Measurements from ENCODE around the gene CENATAC. TPM values are rescaled to one million over a fixed set of nuclear protein-coding genes. Genes with fewer than 3 reads are reported as not detected.

Gene CENATAC
- total RNA-seq, 2 experiments from 2014 or later = 47.7 to 60.6 TPM

GRCh38 chr11:118957549-118957948, 40.4 kb upstream of the CENATAC start:
- no peak overlapping the region for H3K27ac ChIP-seq (ENCODE audit: low read depth, low read length, poor library complexity, severe bottlenecking)
- DNase-seq (ENCODE audit: low spot score) = no peak
- no peaks in the 10 kb centered on the region for H3K36me3 ChIP-seq (ENCODE audit: insufficient read depth, low read length)
- H2AFZ ChIP-seq (ENCODE audit: low read length) = no peak overlapping the region
- no TSS peak for BruUV-seq (replicated peaks)
- intact Hi-C loops (cut with micrococcal nuclease; ENCODE audit: unreplicated experiment) = no loop called here
- H3K4me1 ChIP-seq (ENCODE audit: insufficient read depth, low read length, poor library complexity, severe bottlenecking) = no peaks in the 10 kb centered on the region
- H4K20me1 ChIP-seq (ENCODE audit: insufficient read depth, low read length) = no peaks in the 10 kb centered on the region
- H3K79me2 ChIP-seq (ENCODE audit: insufficient read depth, low read depth, low read length) = no peaks in the 10 kb centered on the region
- TF ChIP-seq CTCF (conservative IDR thresholded peaks at IDR 0.05; ENCODE audit: low read length) (no peak), EZH2phosphoT487 (IDR thresholded peaks at IDR 0.05; ENCODE audit: borderline replicate concordance, low read depth, low read length) (no peak)
- no peaks in the 10 kb centered on the region for H3K9me2 ChIP-seq (ENCODE audit: insufficient read depth, low read length)
- H3K4me2 ChIP-seq (ENCODE audit: low read length) = no peak overlapping the region
- no peak overlapping the region for H3K4me3 ChIP-seq (ENCODE audit: low read depth, low read length, poor library complexity, severe bottlenecking)
- ChIA-PET CTCF (ENCODE audit: unreplicated experiment) (interaction anchor here (1.0 kb wide), 1 partner anchor 44 kb away, joined by 4 read pairs; no protein-coding TSS in a partner anchor), POLR2A (interaction anchor here (0.6 kb wide), 1 partner anchor 170 kb away, joined by 3 read pairs; no protein-coding TSS in a partner anchor)
- no peaks in the 10 kb centered on the region for H3K9me3 ChIP-seq (ENCODE audit: low read length)

GRCh38 chr11:118957968-118958367, 40.0 kb upstream of the CENATAC start:
- Histone ChIP-seq H3K27ac (ENCODE audit: low read depth, low read length, poor library complexity, severe bottlenecking) (no peak overlapping the region), H3K4me3 (ENCODE audit: low read depth, low read length, poor library complexity, severe bottlenecking) (no peak overlapping the region), H2AFZ (ENCODE audit: low read length) (no peak overlapping the region), H3K4me2 (ENCODE audit: low read length) (no peak overlapping the region), H4K20me1 (ENCODE audit: insufficient read depth, low read length) (no peaks in the 10 kb centered on the region), H3K4me1 (ENCODE audit: insufficient read depth, low read length, poor library complexity, severe bottlenecking) (no peaks in the 10 kb centered on the region), H3K9me2 (ENCODE audit: insufficient read depth, low read length) (no peaks in the 10 kb centered on the region), H3K36me3 (ENCODE audit: insufficient read depth, low read length) (no peaks in the 10 kb centered on the region), H3K9me3 (ENCODE audit: low read length) (no peaks in the 10 kb centered on the region), H3K79me2 (ENCODE audit: insufficient read depth, low read depth, low read length) (no peaks in the 10 kb centered on the region)
- ChIA-PET POLR2A (no interaction called here), CTCF (ENCODE audit: unreplicated experiment) (no interaction called here)
- TF ChIP-seq CTCF (conservative IDR thresholded peaks at IDR 0.05; ENCODE audit: low read length) (no peak), EZH2phosphoT487 (IDR thresholded peaks at IDR 0.05; ENCODE audit: borderline replicate concordance, low read depth, low read length) (no peak)
- intact Hi-C loops (cut with micrococcal nuclease; ENCODE audit: unreplicated experiment) = no loop called here
- BruUV-seq (replicated peaks) = no TSS peak
- DNase-seq (ENCODE audit: low spot score) = no peak

- TF ChIP-seq EZH2phosphoT487 (IDR thresholded peaks at IDR 0.05; ENCODE audit: borderline replicate concordance, low read depth, low read length) (no peak), CTCF (conservative IDR thresholded peaks at IDR 0.05; ENCODE audit: low read length) (no peak)
- H3K9me3 ChIP-seq (ENCODE audit: low read length) = no peaks in the 10 kb centered on the region
- no peaks in the 10 kb centered on the region for H3K4me1 ChIP-seq (ENCODE audit: insufficient read depth, low read length, poor library complexity, severe bottlenecking)
- H2AFZ ChIP-seq (ENCODE audit: low read length) = no peak overlapping the region
- POLR2A ChIA-PET = no interaction called here
- H3K27ac ChIP-seq (ENCODE audit: low read depth, low read length, poor library complexity, severe bottlenecking) = no peak overlapping the region
- CTCF ChIA-PET (ENCODE audit: unreplicated experiment) = no interaction called here
- BruUV-seq (replicated peaks) = no TSS peak
- no peaks in the 10 kb centered on the region for H3K79me2 ChIP-seq (ENCODE audit: insufficient read depth, low read depth, low read length)
- no peaks in the 10 kb centered on the region for H3K9me2 ChIP-seq (ENCODE audit: insufficient read depth, low read length)
- H4K20me1 ChIP-seq (ENCODE audit: insufficient read depth, low read length) = no peaks in the 10 kb centered on the region
- no peak for DNase-seq (ENCODE audit: low spot score)
- H3K4me3 ChIP-seq (ENCODE audit: low read depth, low read length, poor library complexity, severe bottlenecking) = no peak overlapping the region
- intact Hi-C loops (cut with micrococcal nuclease; ENCODE audit: unreplicated experiment) = no loop called here
- no peak overlapping the region for H3K4me2 ChIP-seq (ENCODE audit: low read length)
- H3K36me3 ChIP-seq (ENCODE audit: insufficient read depth, low read length) = no peaks in the 10 kb centered on the region
Observed at GRCh38 chr11:118958577-118958976, 39.4 kb upstream of the CENATAC start.
